Prostate gland (tissue), 2 donors: ENCODE data around the gene INPP5B.

Source experiments
- CTCF ChIP-seq, 4 experiments: fragments of 200-600 bp in 2 of 4; fragments of 450-650 bp in 2 of 4; sonication (generic) in 2 of 4; IDR thresholded peaks; 1 replicate in 3 of 4; 2 replicates in 1 of 4; pipeline ENCODE4 v1.5.1; 2016 to 2019; ENCODE audit warnings: antibody characterized with exemption in 4 of 4, mild to moderate bottlenecking in 2 of 4, moderate library complexity in 2 of 4
- POLR2A ChIP-seq: fragments of 450-650 bp; IDR thresholded peaks from one replicate; pipeline ENCODE4 v1.6.1; 2016; ENCODE audit warnings: antibody characterized with exemption, mild to moderate bottlenecking

DNA sequence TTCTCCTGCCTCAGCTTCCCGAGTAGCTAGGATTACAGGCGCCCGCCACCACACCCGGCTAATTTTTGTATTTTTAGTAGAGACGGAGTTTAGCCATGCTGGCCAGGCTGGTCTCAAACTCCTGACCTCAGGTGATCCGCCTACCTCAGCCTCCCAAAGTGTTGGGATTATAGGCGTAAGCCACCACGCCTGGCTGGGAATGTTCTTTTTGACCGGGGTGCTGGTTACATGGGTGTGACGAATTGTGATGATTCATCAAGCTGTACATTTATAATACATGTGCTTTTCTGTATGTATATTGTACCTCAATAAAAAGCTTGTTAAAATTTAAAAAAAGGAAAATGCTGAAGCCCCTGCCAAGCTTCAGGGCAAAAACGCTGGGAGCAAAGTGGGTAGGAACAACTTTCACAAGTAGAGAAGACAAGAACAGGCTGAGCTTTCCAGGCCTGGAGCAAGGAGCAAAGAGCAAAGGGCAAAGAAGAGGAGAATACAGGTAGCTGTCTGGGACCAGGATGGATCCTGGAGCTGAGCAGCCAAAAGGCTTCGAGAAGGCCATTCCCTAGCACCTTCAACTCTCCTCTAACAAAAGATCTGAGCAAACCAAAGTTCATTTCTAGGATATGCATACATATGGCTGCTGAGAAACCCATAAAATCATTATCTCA lies 118.3 kb downstream of the INPP5B start:
- TF ChIP-seq CTCF (IDR thresholded peaks at IDR 0.05) (no peak), POLR2A (no peak)
